Astrocyte (in vitro differentiated cells and primary cell): ENCODE data around the gene CDT1. TPM values are rescaled to one million over a fixed set of nuclear protein-coding genes. Genes with fewer than 3 reads are reported as not detected.
A peak's percentile ranks its signal among the peaks of the same experiment; 100 is the strongest.

Experiments
- DNase-seq: peaks from one replicate; pipeline ENCODE4 v3.0.0-alpha.2; 2010; ENCODE audit warnings: low read depth
- FAIRE-seq: peaks from 2 replicates; lab custom pipeline; 2011; peaks lifted over from hg19 to GRCh38; lab: Jason Lieb, UNC
- H2AFZ ChIP-seq: 2 replicates; pipeline ENCODE4 v1.6.0; 2012; ENCODE audit warnings: low read depth, low read length, inconsistent platforms
- H3K27ac ChIP-seq: 2 replicates; pipeline ENCODE4 v1.5.1; 2011; ENCODE audit warnings: low read depth, low read length, inconsistent platforms
- H3K27me3 ChIP-seq: 2 replicates; pipeline ENCODE4 v1.6.0; 2011; ENCODE audit warnings: low read length, inconsistent platforms; ENCODE audit not compliant: insufficient read depth
- H3K36me3 ChIP-seq: 2 replicates; pipeline ENCODE4 v1.5.1; 2011; ENCODE audit warnings: low read length, inconsistent platforms; ENCODE audit not compliant: insufficient read depth
- H3K4me1 ChIP-seq: 2 replicates; pipeline ENCODE4 v1.5.1; 2011; ENCODE audit warnings: low read length, inconsistent platforms; ENCODE audit not compliant: insufficient read depth
- H3K4me2 ChIP-seq: 2 replicates; pipeline ENCODE4 v1.6.0; 2012; ENCODE audit warnings: low read length, inconsistent platforms
- H3K4me3 ChIP-seq: 2 replicates; pipeline ENCODE4 v1.5.1; 2011; ENCODE audit warnings: low read depth, mild to moderate bottlenecking, low read length, inconsistent platforms; ENCODE audit not compliant: insufficient read depth
- H3K79me2 ChIP-seq: 2 replicates; pipeline ENCODE4 v1.6.0; 2012; ENCODE audit warnings: mild to moderate bottlenecking, low read length, inconsistent platforms; ENCODE audit not compliant: insufficient read depth
- H3K9ac ChIP-seq: 2 replicates; pipeline ENCODE4 v1.6.0; 2012; ENCODE audit warnings: mild to moderate bottlenecking, low read length, inconsistent platforms
- H3K9me3 ChIP-seq: 2 replicates; pipeline ENCODE4 v1.5.1; 2012; ENCODE audit warnings: low read depth, mild to moderate bottlenecking, low read length, inconsistent platforms; ENCODE audit not compliant: insufficient read depth
- H4K20me1 ChIP-seq: 2 replicates; pipeline ENCODE4 v1.6.0; 2012; ENCODE audit warnings: low read length, inconsistent platforms; ENCODE audit not compliant: insufficient read depth
- H3K27ac Mint-ChIP-seq: one replicate; pipeline ENCODE4 v1.8.0; 2021; ENCODE audit warnings: mild to moderate bottlenecking, mixed read lengths; ENCODE audit not compliant: unreplicated experiment
- H3K27me3 Mint-ChIP-seq: one replicate; pipeline ENCODE4 v1.8.0; 2021; ENCODE audit warnings: low read depth, mixed read lengths; ENCODE audit not compliant: unreplicated experiment
- H3K36me3 Mint-ChIP-seq: one replicate; pipeline ENCODE4 v1.8.0; 2021; ENCODE audit warnings: low read depth, mixed read lengths; ENCODE audit not compliant: unreplicated experiment
- H3K4me1 Mint-ChIP-seq: one replicate; pipeline ENCODE4 v1.8.0; 2021; ENCODE audit warnings: low read depth, mixed read lengths; ENCODE audit not compliant: unreplicated experiment
- H3K4me3 Mint-ChIP-seq: one replicate; pipeline ENCODE4 v1.8.0; 2021; ENCODE audit warnings: mild to moderate bottlenecking, moderate library complexity, mixed read lengths; ENCODE audit not compliant: unreplicated experiment
- H3K9me3 Mint-ChIP-seq: one replicate; pipeline ENCODE4 v1.8.0; 2021; ENCODE audit warnings: mild to moderate bottlenecking, mixed read lengths; ENCODE audit not compliant: unreplicated experiment
- CTCF ChIP-seq: IDR thresholded peaks from 2 replicates; pipeline ENCODE4 v1.5.1; 2011; ENCODE audit warnings: low read depth, mild to moderate bottlenecking, inconsistent platforms, low read length, moderate library complexity; ENCODE audit not compliant: insufficient read depth
- EZH2 ChIP-seq: IDR thresholded peaks from 2 replicates; pipeline ENCODE4 v1.6.1; 2012; ENCODE audit warnings: mild to moderate bottlenecking, low read length, inconsistent platforms; ENCODE audit not compliant: insufficient read depth
- total RNA-seq: library from RNA; stranded (reverse); gene quantifications from 2 replicates; pipeline ENCODE4 v1.2.1, GENCODE V29; 2021

The CDT1 gene
- total RNA-seq, 1 donor from 2014 or later = 4.7 TPM

DNA sequence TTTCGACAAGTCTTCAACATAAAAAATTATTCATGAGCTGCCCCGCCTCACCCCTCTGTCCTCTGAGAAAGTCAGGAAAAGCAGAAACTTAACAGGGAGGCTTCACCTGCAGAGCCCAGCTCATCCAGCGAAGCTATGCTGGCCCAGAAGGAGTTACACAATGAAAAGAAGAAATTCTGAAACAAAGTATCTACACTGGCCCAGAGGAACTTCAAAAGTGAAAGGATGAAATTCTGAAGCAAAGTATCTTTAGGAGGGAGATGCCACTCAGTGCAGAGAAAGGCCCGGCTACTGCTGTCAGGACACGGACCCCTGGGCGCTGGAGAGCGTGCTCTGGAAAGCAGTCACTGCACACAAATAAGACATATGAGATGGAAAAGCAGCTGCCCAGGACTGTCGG lies 51.6 kb downstream of the CDT1 start:
- no peak for FAIRE-seq
- H4K20me1 ChIP-seq = peaks cover 49% of the 10 kb centered on the region
- no peak overlapping the region for H3K27ac ChIP-seq
- H3K9me3 Mint-ChIP-seq = peaks cover 2% of the 10 kb centered on the region
- no peak overlapping the region for H2AFZ ChIP-seq
- peaks cover 12% of the 10 kb centered on the region for H3K4me1 ChIP-seq
- H3K27me3 ChIP-seq = no peaks in the 10 kb centered on the region
- H3K79me2 ChIP-seq = peaks cover 34% of the 10 kb centered on the region
- peaks cover 4% of the 10 kb centered on the region for H3K36me3 ChIP-seq
- H3K27ac Mint-ChIP-seq = no peak overlapping the region
- H3K4me3 Mint-ChIP-seq = peak overlapping the region; percentile 78
- no peak overlapping the region for H3K4me2 ChIP-seq
- no peaks in the 10 kb centered on the region for H3K27me3 Mint-ChIP-seq
- TF ChIP-seq EZH2 (no peak), CTCF (no peak)
- H3K4me1 Mint-ChIP-seq = peaks cover 6% of the 10 kb centered on the region
- DNase-seq = no peak
- H3K4me3 ChIP-seq = no peak overlapping the region
- H3K36me3 Mint-ChIP-seq = peaks cover 13% of the 10 kb centered on the region
- H3K9me3 ChIP-seq = no peaks in the 10 kb centered on the region
- no peak overlapping the region for H3K9ac ChIP-seq

- peak overlapping the region; percentile 88 for H3K4me2 ChIP-seq
- H3K36me3 Mint-ChIP-seq = peaks cover 14% of the 10 kb centered on the region
- no peaks in the 10 kb centered on the region for H3K27me3 Mint-ChIP-seq
- no peaks in the 10 kb centered on the region for H3K27me3 ChIP-seq
- no peaks in the 10 kb centered on the region for H3K9me3 ChIP-seq
- H3K4me1 ChIP-seq = peaks cover 12% of the 10 kb centered on the region
- peak overlapping the region; percentile 64 for H3K9ac ChIP-seq
- H3K36me3 ChIP-seq = peaks cover 6% of the 10 kb centered on the region
- peak overlapping the region; percentile 82 for H3K4me3 Mint-ChIP-seq
- peak overlapping the region; percentile 58 for H3K4me3 ChIP-seq
- H3K9me3 Mint-ChIP-seq = peaks cover 2% of the 10 kb centered on the region
- DNase-seq (no peak), FAIRE-seq (no peak)
- peaks cover 6% of the 10 kb centered on the region for H3K4me1 Mint-ChIP-seq
- H3K79me2 ChIP-seq = peaks cover 34% of the 10 kb centered on the region
- no peak overlapping the region for H3K27ac ChIP-seq
- no peak overlapping the region for H3K27ac Mint-ChIP-seq
- no peak for TF ChIP-seq EZH2
- no peak for TF ChIP-seq CTCF
- peaks cover 43% of the 10 kb centered on the region for H4K20me1 ChIP-seq
- H2AFZ ChIP-seq = no peak overlapping the region
These were observed 52.1 kb downstream of the CDT1 start for GRCh38 chr16:88855736-88856121.

- no peak for TF ChIP-seq CTCF
- TF ChIP-seq EZH2 = no peak
- Mint-ChIP-seq H3K9me3 (peaks cover 2% of the 10 kb centered on the region), H3K27ac (no peak overlapping the region), H3K36me3 (peaks cover 16% of the 10 kb centered on the region), H3K27me3 (no peaks in the 10 kb centered on the region), H3K4me1 (peaks cover 6% of the 10 kb centered on the region), H3K4me3 (peak overlapping the region; percentile 82)
- no peaks in the 10 kb centered on the region for H3K27me3 ChIP-seq
- no peaks in the 10 kb centered on the region for H3K9me3 ChIP-seq
- H2AFZ ChIP-seq = peak overlapping the region; percentile 69
- peak overlapping the region; percentile 91 for H3K4me3 ChIP-seq
- H3K79me2 ChIP-seq = peaks cover 34% of the 10 kb centered on the region
- peak overlapping the region; percentile 94 for H3K9ac ChIP-seq
- FAIRE-seq = no peak
- peaks cover 42% of the 10 kb centered on the region for H4K20me1 ChIP-seq
- peaks cover 12% of the 10 kb centered on the region for H3K4me1 ChIP-seq
- peak overlapping the region; percentile 60 for H3K27ac ChIP-seq
- H3K36me3 ChIP-seq = peaks cover 6% of the 10 kb centered on the region
- H3K4me2 ChIP-seq = peak overlapping the region; percentile 88
- no peak for DNase-seq
These were observed 52.7 kb downstream of the CDT1 start for GRCh38 chr16:88856122-88856827.
